ENCODE measurements around the gene BMAL2.

The BMAL2 gene

DNA sequence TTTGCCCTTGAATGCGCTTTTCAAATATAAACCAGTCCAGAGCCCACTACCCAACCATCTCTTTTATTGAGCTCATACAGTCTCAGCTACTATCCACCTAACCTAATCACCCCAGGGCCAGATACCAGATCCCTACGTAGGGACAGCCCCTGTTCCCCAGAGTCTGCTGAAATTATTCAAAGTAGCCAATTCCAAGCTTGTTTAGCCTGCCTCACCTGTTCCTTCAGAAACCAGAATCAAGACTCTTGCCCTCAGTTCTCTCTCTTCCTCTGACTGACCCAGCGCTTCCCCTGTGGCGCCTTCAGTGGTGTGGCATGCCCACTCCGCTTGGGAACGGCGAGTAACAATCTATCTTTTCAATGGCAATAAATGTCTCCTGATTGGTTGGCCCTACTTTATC lies 18.8 kb downstream of the BMAL2 start:
- H3K4me3 ChIP-seq = no peak overlapping the region
- H3K9me3 ChIP-seq = no peaks in the 10 kb centered on the region
- H3K4me1 ChIP-seq = no peaks in the 10 kb centered on the region
- no peak overlapping the region for H3K27ac ChIP-seq
- no peak for DNase-seq
- H3K27me3 ChIP-seq = no peaks in the 10 kb centered on the region
- H3K36me3 ChIP-seq = no peaks in the 10 kb centered on the region
- no peak for TF ChIP-seq CTCF (IDR thresholded peaks at IDR 0.05)
- intact Hi-C loops (cut with DNase I; ENCODE audit: low total_unique reads) = no loop called here

DNA sequence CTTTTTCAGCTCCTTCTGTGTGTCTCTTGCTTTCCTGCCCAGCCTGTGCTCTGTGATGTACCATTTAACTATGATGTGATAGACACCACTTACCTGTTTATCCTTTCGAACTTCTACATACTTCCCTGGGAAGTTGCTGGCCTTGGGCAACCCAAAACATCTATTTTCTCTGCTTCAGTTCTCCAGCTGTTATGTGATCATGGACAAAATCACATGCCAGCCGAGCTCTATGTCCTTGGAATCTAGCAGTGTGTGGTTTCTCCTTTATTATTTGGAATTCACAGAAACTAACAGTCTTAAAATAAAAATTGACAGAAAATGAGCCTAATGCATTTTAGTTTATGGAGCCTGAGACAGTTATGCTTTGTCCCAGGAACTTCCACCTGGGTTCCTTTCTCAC lies 22.9 kb downstream of the BMAL2 start:
- DNase-seq = no peak
- intact Hi-C loops (cut with DNase I; ENCODE audit: low total_unique reads) = no loop called here
- Histone ChIP-seq H3K27ac (no peak overlapping the region), H3K4me1 (no peaks in the 10 kb centered on the region), H3K27me3 (no peaks in the 10 kb centered on the region), H3K36me3 (no peaks in the 10 kb centered on the region), H3K9me3 (no peaks in the 10 kb centered on the region), H3K4me3 (no peak overlapping the region)
- no peak for TF ChIP-seq CTCF (IDR thresholded peaks at IDR 0.05)

DNA sequence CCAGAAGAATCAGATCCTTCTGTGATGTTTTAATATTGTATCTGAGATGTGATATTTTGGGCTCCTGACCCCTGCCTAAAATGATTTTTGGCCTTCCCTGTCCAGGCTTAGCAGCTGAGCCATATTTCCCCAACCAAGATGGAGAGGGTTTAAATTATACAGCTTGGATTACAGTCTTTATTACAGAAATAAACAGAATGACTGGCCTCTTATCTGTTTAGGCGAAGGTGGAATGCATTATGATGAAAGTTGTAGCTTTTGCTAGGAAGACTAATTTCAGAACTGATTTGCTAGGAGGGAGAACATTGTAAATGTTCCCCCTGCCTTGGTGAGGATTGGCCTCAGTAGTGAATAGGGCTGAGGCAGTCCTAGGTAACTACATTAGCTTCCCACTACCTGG lies 23.3 kb downstream of the BMAL2 start:
- no peaks in the 10 kb centered on the region for H3K27me3 ChIP-seq
- intact Hi-C loops (cut with DNase I; ENCODE audit: low total_unique reads) = no loop called here
- no peak for TF ChIP-seq CTCF (IDR thresholded peaks at IDR 0.05)

DNA sequence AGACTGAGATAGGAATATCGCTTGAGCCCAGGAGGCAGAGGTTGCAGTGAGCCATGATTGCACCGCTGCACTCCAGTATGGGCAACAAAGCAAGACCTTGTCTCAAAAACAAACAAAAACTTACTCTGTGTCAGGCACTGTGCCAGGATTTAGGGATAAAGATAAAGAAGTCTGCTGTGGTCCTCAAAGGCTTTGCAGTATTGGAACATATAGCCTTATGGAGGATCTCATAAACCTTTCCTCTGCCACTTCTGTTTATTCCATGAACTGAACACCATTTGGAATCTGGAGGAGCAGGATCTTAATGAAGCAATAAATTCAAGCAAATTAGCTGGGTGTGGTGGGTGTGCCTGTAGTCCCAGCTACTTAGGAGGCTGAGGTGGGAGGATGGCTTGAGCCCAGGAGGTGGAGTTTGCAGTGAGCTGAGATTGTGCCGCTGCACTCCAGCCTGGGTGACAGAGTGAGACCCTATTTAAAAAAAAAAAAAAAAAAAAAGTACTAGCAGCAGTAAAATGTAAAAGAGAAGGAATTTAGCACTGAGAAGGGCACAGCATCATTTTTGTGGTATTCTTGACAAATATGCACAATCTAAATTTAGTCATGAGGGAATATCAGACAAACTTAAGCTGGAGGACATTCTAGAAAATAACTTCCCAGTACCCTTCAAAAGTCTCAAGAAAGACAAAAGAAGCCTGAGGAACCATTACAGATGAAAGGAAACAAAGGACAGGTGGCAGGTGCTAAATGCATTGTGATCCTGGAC lies 27.1 kb downstream of the BMAL2 start:
- no peaks in the 10 kb centered on the region for H3K36me3 ChIP-seq
- no peaks in the 10 kb centered on the region for H3K4me1 ChIP-seq
- H3K27me3 ChIP-seq = no peaks in the 10 kb centered on the region
- no peaks in the 10 kb centered on the region for H3K9me3 ChIP-seq
- intact Hi-C loops (cut with DNase I; ENCODE audit: low total_unique reads) = no loop called here
- no peak overlapping the region for H3K4me3 ChIP-seq
- no peak overlapping the region for H3K27ac ChIP-seq
- DNase-seq = no peak
- no peak for TF ChIP-seq CTCF (IDR thresholded peaks at IDR 0.05)

More for the DNA sequence above, 23.3 kb downstream of the BMAL2 start:
- DNase-seq = no peak
- no peak overlapping the region for H3K27ac ChIP-seq
- H3K9me3 ChIP-seq = no peaks in the 10 kb centered on the region
- H3K36me3 ChIP-seq = no peaks in the 10 kb centered on the region
- H3K4me3 ChIP-seq = no peak overlapping the region
- no peaks in the 10 kb centered on the region for H3K4me1 ChIP-seq

DNA sequence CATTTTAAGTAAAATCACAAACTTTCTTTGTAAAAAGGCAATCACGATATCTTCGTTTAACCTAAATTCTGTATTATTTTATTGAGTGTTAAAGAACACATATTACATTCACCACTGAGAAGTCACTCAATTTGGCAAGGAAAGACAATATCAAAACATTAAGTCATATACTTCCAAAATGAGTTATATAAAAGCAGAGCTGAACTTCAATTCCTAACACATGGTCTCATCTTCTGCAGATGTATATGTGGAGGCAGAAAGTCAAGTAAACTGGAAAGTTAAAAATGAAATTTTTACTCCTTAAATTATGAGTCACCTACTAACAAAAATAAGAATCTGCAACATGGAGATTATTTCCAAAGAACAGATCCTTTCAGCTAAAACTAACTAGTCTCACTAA lies 28.7 kb downstream of the BMAL2 start:
- no peaks in the 10 kb centered on the region for H3K9me3 ChIP-seq
- no peaks in the 10 kb centered on the region for H3K36me3 ChIP-seq
- no peak overlapping the region for H3K4me3 ChIP-seq
- intact Hi-C loops (cut with DNase I; ENCODE audit: low total_unique reads) = no loop called here
- no peak for TF ChIP-seq CTCF (IDR thresholded peaks at IDR 0.05)
- H3K4me1 ChIP-seq = no peaks in the 10 kb centered on the region
- H3K27me3 ChIP-seq = no peaks in the 10 kb centered on the region
- H3K27ac ChIP-seq = no peak overlapping the region
- no peak for DNase-seq

DNA sequence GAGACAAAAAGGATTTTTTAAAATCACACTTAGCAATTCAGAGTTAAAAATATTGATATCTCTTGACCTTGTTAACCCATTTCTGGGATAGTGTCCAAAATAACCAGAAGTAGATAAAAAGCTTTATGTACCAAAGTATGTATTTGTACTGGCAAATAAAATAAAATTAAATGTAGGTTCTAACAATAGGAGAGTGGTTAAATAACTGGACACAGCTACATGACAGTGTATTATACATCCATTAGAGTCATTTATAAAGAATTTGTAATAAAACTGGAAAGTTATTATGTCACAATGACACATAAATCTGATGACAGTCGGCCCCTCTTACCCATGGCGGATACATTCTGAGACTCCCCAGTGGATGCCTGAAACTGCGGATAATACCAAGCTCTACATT lies 34.0 kb downstream of the BMAL2 start:
- H3K36me3 ChIP-seq = no peaks in the 10 kb centered on the region
- DNase-seq = no peak
- H3K27me3 ChIP-seq = no peaks in the 10 kb centered on the region
- no peak for TF ChIP-seq CTCF (IDR thresholded peaks at IDR 0.05)
- intact Hi-C loops (cut with DNase I; ENCODE audit: low total_unique reads) = no loop called here
- no peaks in the 10 kb centered on the region for H3K4me1 ChIP-seq
- no peak overlapping the region for H3K27ac ChIP-seq
- no peak overlapping the region for H3K4me3 ChIP-seq
- H3K9me3 ChIP-seq = no peaks in the 10 kb centered on the region
